Loucy (cell line): ENCODE measurements around the gene CNIH3.

Experiments used
- H2AFZ ChIP-seq: fragments of 200-600 bp; sonication (generic); 2 replicates; pipeline ENCODE4 v1.6.0; 2016; ENCODE audit warnings: antibody characterized with exemption, mild to moderate bottlenecking, low read length, moderate library complexity
- H3F3A ChIP-seq: fragments of 200-600 bp; 2 replicates; pipeline ENCODE4 v1.6.0; 2016; ENCODE audit warnings: antibody characterized with exemption, low read depth, mild to moderate bottlenecking
- H3K27me3 ChIP-seq: fragments of 200-600 bp; sonication (generic); 2 replicates; pipeline ENCODE4 v1.6.1; 2014; ENCODE audit warnings: low read length, mild to moderate bottlenecking; ENCODE audit not compliant: insufficient read depth, poor library complexity, severe bottlenecking
- H3K36me3 ChIP-seq: fragments of 200-600 bp; sonication (generic); 2 replicates; pipeline ENCODE4 v1.6.1; 2016; ENCODE audit warnings: low read length; ENCODE audit not compliant: insufficient read depth
- H3K4me1 ChIP-seq: fragments of 200-600 bp; sonication (generic); 2 replicates; pipeline ENCODE4 v1.5.1; 2014; ENCODE audit warnings: low read length, mild to moderate bottlenecking; ENCODE audit not compliant: insufficient read depth, poor library complexity, severe bottlenecking
- H3K4me2 ChIP-seq: fragments of 200-600 bp; sonication (generic); 2 replicates; pipeline ENCODE4 v1.6.0; 2014; ENCODE audit warnings: antibody characterized with exemption, low read length, low read depth, mild to moderate bottlenecking; ENCODE audit not compliant: poor library complexity, severe bottlenecking
- H3K4me3 ChIP-seq: fragments of 200-600 bp; sonication (generic); 2 replicates; pipeline ENCODE4 v1.5.1; 2014; ENCODE audit warnings: low read length, mild to moderate bottlenecking, mixed read lengths; ENCODE audit not compliant: poor library complexity, severe bottlenecking
- H3K79me2 ChIP-seq: fragments of 200-600 bp; sonication (generic); 2 replicates; pipeline ENCODE4 v1.6.1; 2014; ENCODE audit warnings: low read length; ENCODE audit not compliant: insufficient read depth
- H3K9ac ChIP-seq: fragments of 200-600 bp; sonication (generic); 2 replicates; pipeline ENCODE4 v1.6.0; 2014; ENCODE audit warnings: mild to moderate bottlenecking, low read depth, low read length, moderate library complexity; ENCODE audit not compliant: poor library complexity, severe bottlenecking
- H3K9me2 ChIP-seq: fragments of 200-600 bp; sonication (generic); replicated peaks from 2 replicates; pipeline ENCODE4 v1.6.1; 2016; ENCODE audit warnings: low read depth, low read length, mixed read lengths
- H3K9me3 ChIP-seq: fragments of 200-600 bp; sonication (generic); 2 replicates; pipeline ENCODE4 v1.6.1; 2014; ENCODE audit warnings: mild to moderate bottlenecking, antibody characterized with exemption, low read length, low read depth; ENCODE audit not compliant: insufficient read depth
- H4K20me1 ChIP-seq: fragments of 200-600 bp; sonication (generic); 2 replicates; pipeline ENCODE4 v1.6.0; 2014; ENCODE audit warnings: antibody characterized with exemption, low read length, mild to moderate bottlenecking; ENCODE audit not compliant: insufficient read depth, poor library complexity, severe bottlenecking
- CTCF ChIP-seq: fragments of 200-600 bp; sonication (generic); conservative IDR thresholded peaks from 2 replicates; pipeline ENCODE4 v1.5.1; 2014; ENCODE audit warnings: mild to moderate bottlenecking, antibody characterized with exemption, low read length
- EZH2phosphoT487 ChIP-seq: fragments of 200-600 bp; IDR thresholded peaks from 2 replicates; pipeline ENCODE4 v1.6.1; 2018; ENCODE audit warnings: antibody characterized with exemption, mild to moderate bottlenecking, moderate library complexity, borderline replicate concordance

The CNIH3 gene

GRCh38 chr1:224735159-224735558 lies 119.0 kb downstream of the CNIH3 start:
- Histone ChIP-seq H2AFZ (no peak overlapping the region), H3K4me2 (no peak overlapping the region), H3K79me2 (no peaks in the 10 kb centered on the region), H4K20me1 (no peaks in the 10 kb centered on the region), H3K27me3 (no peaks in the 10 kb centered on the region), H3K9me2 (no peaks in the 10 kb centered on the region), H3K36me3 (peaks cover 3% of the 10 kb centered on the region; the same call in 1 of the 2 replicates), H3K4me1 (peaks cover 10% of the 10 kb centered on the region), H3K4me3 (no peak overlapping the region), H3F3A (no peaks in the 10 kb centered on the region), H3K9ac (no peak overlapping the region), H3K9me3 (no peaks in the 10 kb centered on the region)
- TF ChIP-seq EZH2phosphoT487 = no peak
- TF ChIP-seq CTCF = no peak

GRCh38 chr1:224736619-224737352 lies 120.7 kb downstream of the CNIH3 start:
- no peak overlapping the region for H3K4me2 ChIP-seq
- H3K79me2 ChIP-seq = no peaks in the 10 kb centered on the region
- no peaks in the 10 kb centered on the region for H3K27me3 ChIP-seq
- H3K9ac ChIP-seq = no peak overlapping the region
- TF ChIP-seq EZH2phosphoT487 (no peak), CTCF (no peak)
- no peaks in the 10 kb centered on the region for H3K9me2 ChIP-seq
- no peak overlapping the region for H2AFZ ChIP-seq
- H3K4me1 ChIP-seq = peaks cover 10% of the 10 kb centered on the region
- H3K36me3 ChIP-seq = peaks cover 3% of the 10 kb centered on the region; the same call in 1 of the 2 replicates
- H3F3A ChIP-seq = no peaks in the 10 kb centered on the region
- H3K9me3 ChIP-seq = no peaks in the 10 kb centered on the region
- H4K20me1 ChIP-seq = no peaks in the 10 kb centered on the region
- H3K4me3 ChIP-seq = no peak overlapping the region

DNA sequence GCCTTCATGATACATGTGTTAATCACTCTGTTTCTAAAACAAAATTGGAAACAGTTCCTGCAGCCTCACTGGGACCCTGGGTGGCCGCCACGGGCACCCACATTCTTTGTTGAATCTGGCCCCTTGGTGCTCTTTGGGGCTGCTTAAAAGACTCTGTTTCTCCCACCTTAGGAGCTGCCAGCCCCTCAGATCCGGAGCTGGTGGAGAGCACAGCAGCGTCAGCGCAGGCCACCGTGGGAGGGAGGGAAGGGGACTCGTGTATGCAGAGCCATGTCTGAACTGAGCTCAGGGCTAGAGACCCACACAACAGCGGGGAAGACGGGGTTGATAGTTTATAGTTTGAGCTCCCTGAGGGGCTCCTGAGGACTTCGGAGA lies 121.2 kb downstream of the CNIH3 start:
- H3K27me3 ChIP-seq = no peaks in the 10 kb centered on the region
- H3K9me2 ChIP-seq = no peaks in the 10 kb centered on the region
- TF ChIP-seq EZH2phosphoT487 (no peak), CTCF (no peak)
- H3K4me1 ChIP-seq = peaks cover 10% of the 10 kb centered on the region
- no peak overlapping the region for H3K9ac ChIP-seq
- no peaks in the 10 kb centered on the region for H3F3A ChIP-seq
- H4K20me1 ChIP-seq = no peaks in the 10 kb centered on the region
- no peak overlapping the region for H3K4me2 ChIP-seq
- H3K79me2 ChIP-seq = no peaks in the 10 kb centered on the region
- no peaks in the 10 kb centered on the region for H3K9me3 ChIP-seq
- H2AFZ ChIP-seq = no peak overlapping the region
- peaks cover 3% of the 10 kb centered on the region; the same call in 1 of the 2 replicates for H3K36me3 ChIP-seq
- H3K4me3 ChIP-seq = no peak overlapping the region
